Epidermal melanocyte (primary cell): ENCODE measurements around the gene KLKB1.

Source experiments
- DNase-seq: peaks from one replicate; pipeline ENCODE4 v3.0.0; 2011; ENCODE audit warnings: low spot score; ENCODE audit not compliant: insufficient read length

Gene KLKB1

GRCh38 chr4:186307497-186307896, 80.2 kb downstream of the KLKB1 start:
- DNase-seq: no peak

DNA sequence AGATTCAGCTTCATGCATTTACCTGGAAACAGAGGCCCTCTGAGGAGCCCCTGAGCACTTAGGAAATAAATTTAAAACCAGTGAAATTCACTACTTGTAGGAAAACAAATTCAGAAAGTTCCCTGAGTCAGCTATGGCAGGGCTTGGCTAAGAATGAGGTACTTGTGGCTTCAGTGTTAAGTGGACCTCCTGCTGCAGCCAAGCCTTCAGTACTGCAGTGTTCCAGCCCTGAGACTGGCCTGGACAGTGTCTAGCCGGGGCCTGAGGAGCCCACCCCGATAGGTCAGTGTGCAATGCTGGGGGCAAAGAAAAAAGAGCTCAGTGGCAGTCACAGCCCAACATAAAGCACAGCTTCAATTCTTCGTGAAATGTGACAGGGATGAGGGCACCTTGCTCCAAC, 80.6 kb downstream of the KLKB1 start:
- no peak for DNase-seq
